HL-60/S4 treated with retinoic acid at 250 ng/mL for 4 days and 3 days (cell line): ENCODE results near the gene LSM14A.
"Not testable (repeated sequence)": the region's sequence is repeated elsewhere in the genome, so short reads cannot be mapped to it uniquely, and the experiment has no call there.

Source experiments
- in situ Hi-C: fragments of 300-500 bp; cut with MboI; formaldehyde crosslinking; loops from 2 replicates; pipeline ENCODE4 v1.7.0; 2022; ENCODE audit warnings: low sequenced_read_pairs

Gene LSM14A

GRCh38 chr19:34226036-34226435 is 53.7 kb downstream of the LSM14A start:
- in situ Hi-C loops: no loop called here

GRCh38 chr19:34228347-34228746 is 56.0 kb downstream of the LSM14A start:
- in situ Hi-C loops: no loop called here

GRCh38 chr19:34228762-34229161 is 56.5 kb downstream of the LSM14A start:
- in situ Hi-C loops: no loop called here

- in situ Hi-C loops: no loop called here
Measured at GRCh38 chr19:34229721-34230120, 57.4 kb downstream of the LSM14A start.

- in situ Hi-C loops: no loop called here
Measured at GRCh38 chr19:34230820-34231219, 58.5 kb downstream of the LSM14A start.

GRCh38 chr19:34231439-34231838 is 59.1 kb downstream of the LSM14A start:
- in situ Hi-C loops: no loop called here

GRCh38 chr19:34232566-34233481 is 60.5 kb downstream of the LSM14A start:
- in situ Hi-C loops: no loop called here

GRCh38 chr19:34235425-34235940 is 63.2 kb downstream of the LSM14A start:
- in situ Hi-C loops: no loop called here

- in situ Hi-C loops: no loop called here
Measured at GRCh38 chr19:34236035-34236987, 64.0 kb downstream of the LSM14A start.

GRCh38 chr19:34237283-34237682 is 65.0 kb downstream of the LSM14A start:
- in situ Hi-C loops: no loop called here

- in situ Hi-C loops: no loop called here
Measured at GRCh38 chr19:34237939-34238338, 65.6 kb downstream of the LSM14A start.

GRCh38 chr19:34241513-34242337 is 69.4 kb downstream of the LSM14A start:
- in situ Hi-C loops: no loop called here

GRCh38 chr19:34243138-34243875 is 71.0 kb downstream of the LSM14A start:
- in situ Hi-C loops: not testable (repeated sequence)

- in situ Hi-C loops: no loop called here
Measured at GRCh38 chr19:34243876-34244578, 71.7 kb downstream of the LSM14A start.

- in situ Hi-C loops: no loop called here
Measured at GRCh38 chr19:34244611-34245299, 72.5 kb downstream of the LSM14A start.

GRCh38 chr19:34246340-34246739 is 74.0 kb downstream of the LSM14A start:
- in situ Hi-C loops: no loop called here

GRCh38 chr19:34248941-34249340 is 76.6 kb downstream of the LSM14A start:
- in situ Hi-C loops: no loop called here

GRCh38 chr19:34253167-34253566 is 80.9 kb downstream of the LSM14A start:
- in situ Hi-C loops: not testable (repeated sequence)

- in situ Hi-C loops: not testable (repeated sequence)
Measured at GRCh38 chr19:34253681-34254045, 81.4 kb downstream of the LSM14A start.
